Stimulated activated memory B cell treated with anti-CD40 and anti-IgM and Interleukin-4, amounts not matched to agents 10 μg/mL and 1 μg/mL and 100 μg/mL, for 72 hours (primary cell): ENCODE results near the gene DNAJB11.
"Not testable (repeated sequence)": the region's sequence is repeated elsewhere in the genome, so short reads cannot be mapped to it uniquely, and the experiment has no call there.

Experiments used
- ATAC-seq: fragments of 150-1000 bp; cut with Tn5 transposase; 2 replicates; pipeline ENCODE4 v1.10.0; 2021
- H3K27ac Mint-ChIP-seq: one replicate; pipeline ENCODE4 v1.8.0; 2022; ENCODE audit warnings: mild to moderate bottlenecking, mixed read lengths
- H3K27me3 Mint-ChIP-seq: one replicate; pipeline ENCODE4 v1.8.0; 2022; ENCODE audit warnings: mixed read lengths
- H3K36me3 Mint-ChIP-seq: one replicate; pipeline ENCODE4 v1.8.0; 2022; ENCODE audit warnings: mixed read lengths
- H3K4me1 Mint-ChIP-seq: one replicate; pipeline ENCODE4 v1.8.0; 2022; ENCODE audit warnings: mixed read lengths
- H3K4me3 Mint-ChIP-seq: one replicate; pipeline ENCODE4 v1.8.0; 2022; ENCODE audit warnings: mild to moderate bottlenecking, moderate library complexity, mixed read lengths
- H3K9me3 Mint-ChIP-seq: one replicate; pipeline ENCODE4 v1.8.0; 2022; ENCODE audit warnings: mixed read lengths

DNAJB11 gene

DNA sequence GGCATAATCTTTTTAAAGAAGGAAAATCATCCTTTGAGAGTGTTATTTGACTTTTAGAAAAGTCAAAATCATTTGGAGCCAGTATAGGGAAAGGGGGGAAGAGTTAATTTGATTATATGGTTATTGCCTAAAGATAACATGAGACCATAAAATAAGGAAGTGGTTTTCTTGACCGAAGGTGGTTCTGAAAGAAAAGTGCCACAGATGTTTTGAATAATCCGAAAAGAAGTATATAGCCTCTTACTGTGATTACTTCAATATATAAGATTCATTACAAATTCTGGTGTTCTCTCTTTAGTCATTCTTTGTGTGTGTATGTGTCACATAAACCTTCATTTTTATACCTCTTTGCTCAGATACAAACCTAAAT is 1.1 kb downstream of the DNAJB11 start:
- no peaks in the 10 kb centered on the region for H3K27me3 Mint-ChIP-seq
- ATAC-seq, result no peak
- peak overlapping the region; percentile 94 for H3K4me3 Mint-ChIP-seq
- peaks cover 48% of the 10 kb centered on the region for H3K4me1 Mint-ChIP-seq
- H3K36me3 Mint-ChIP-seq, result no peaks in the 10 kb centered on the region
- peak overlapping the region; percentile 93 for H3K27ac Mint-ChIP-seq
- H3K9me3 Mint-ChIP-seq, result no peaks in the 10 kb centered on the region

DNA sequence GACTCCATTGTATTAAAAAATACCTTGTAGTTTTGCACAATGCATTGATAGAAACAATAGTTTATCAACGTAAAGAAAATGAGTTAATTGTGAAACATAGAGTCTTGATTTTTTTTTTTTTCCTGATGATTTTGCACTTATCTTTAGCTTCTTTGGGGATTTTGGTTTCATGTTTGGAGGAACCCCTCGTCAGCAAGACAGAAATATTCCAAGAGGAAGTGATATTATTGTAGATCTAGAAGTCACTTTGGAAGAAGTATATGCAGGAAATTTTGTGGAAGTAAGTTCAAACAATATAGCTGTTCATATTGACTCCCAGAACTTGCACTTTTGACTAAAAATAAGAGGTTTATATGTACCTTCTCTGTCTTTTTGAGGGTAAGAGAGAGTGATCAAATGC is 7.0 kb downstream of the DNAJB11 start:
- ATAC-seq, result no peak
- no peaks in the 10 kb centered on the region for H3K27me3 Mint-ChIP-seq
- H3K9me3 Mint-ChIP-seq, result no peaks in the 10 kb centered on the region
- H3K27ac Mint-ChIP-seq, result no peak overlapping the region
- peaks cover 37% of the 10 kb centered on the region for H3K36me3 Mint-ChIP-seq
- H3K4me3 Mint-ChIP-seq, result no peak overlapping the region
- peaks cover 9% of the 10 kb centered on the region for H3K4me1 Mint-ChIP-seq

DNA sequence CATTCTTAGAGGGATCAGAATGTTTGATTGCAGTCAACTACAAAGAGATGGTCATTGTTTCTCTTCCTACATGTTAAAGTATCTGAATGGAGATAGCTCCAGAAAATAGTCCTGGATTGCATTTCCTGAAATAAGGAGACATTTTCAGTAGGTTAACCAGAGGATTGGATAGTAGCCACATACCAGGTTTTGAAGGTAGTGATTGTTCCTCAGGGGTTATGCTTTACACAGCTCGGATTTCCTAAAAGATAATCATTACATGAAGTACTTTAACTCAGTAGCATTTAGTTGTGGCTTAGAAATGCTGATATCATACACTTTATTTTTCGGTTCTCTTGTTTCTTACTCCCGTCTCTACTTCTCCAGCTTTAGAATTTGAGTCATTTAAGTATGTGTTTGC is 10.3 kb downstream of the DNAJB11 start:
- Mint-ChIP-seq H3K36me3 (peaks cover 67% of the 10 kb centered on the region), H3K27ac (no peak overlapping the region), H3K9me3 (no peaks in the 10 kb centered on the region), H3K27me3 (no peaks in the 10 kb centered on the region), H3K4me1 (no peaks in the 10 kb centered on the region), H3K4me3 (no peak overlapping the region)
- ATAC-seq, result no peak

GRCh38 chr3:186582541-186582940 is 12.0 kb downstream of the DNAJB11 start:
- no peak overlapping the region for H3K4me3 Mint-ChIP-seq
- H3K27ac Mint-ChIP-seq, result no peak overlapping the region
- peaks cover 75% of the 10 kb centered on the region for H3K36me3 Mint-ChIP-seq
- no peaks in the 10 kb centered on the region for H3K9me3 Mint-ChIP-seq
- H3K4me1 Mint-ChIP-seq, result no peaks in the 10 kb centered on the region
- ATAC-seq, result no peak
- H3K27me3 Mint-ChIP-seq, result no peaks in the 10 kb centered on the region

- peaks cover 69% of the 10 kb centered on the region for H3K36me3 Mint-ChIP-seq
Observed at GRCh38 chr3:186583831-186584230, 13.3 kb downstream of the DNAJB11 start.

GRCh38 chr3:186586245-186586644 is 15.7 kb downstream of the DNAJB11 start:
- H3K4me3 Mint-ChIP-seq, H3K27me3 Mint-ChIP-seq, H3K9me3 Mint-ChIP-seq, H3K4me1 Mint-ChIP-seq, H3K27ac Mint-ChIP-seq, ATAC-seq: not testable (repeated sequence)
- H3K36me3 Mint-ChIP-seq, result peaks cover 51% of the 10 kb centered on the region

More at GRCh38 chr3:186583831-186584230, 13.3 kb downstream of the DNAJB11 start:
- Mint-ChIP-seq H3K27ac (no peak overlapping the region), H3K9me3 (no peaks in the 10 kb centered on the region), H3K4me1 (no peaks in the 10 kb centered on the region), H3K27me3 (no peaks in the 10 kb centered on the region), H3K4me3 (no peak overlapping the region)
- ATAC-seq, result no peak

DNA sequence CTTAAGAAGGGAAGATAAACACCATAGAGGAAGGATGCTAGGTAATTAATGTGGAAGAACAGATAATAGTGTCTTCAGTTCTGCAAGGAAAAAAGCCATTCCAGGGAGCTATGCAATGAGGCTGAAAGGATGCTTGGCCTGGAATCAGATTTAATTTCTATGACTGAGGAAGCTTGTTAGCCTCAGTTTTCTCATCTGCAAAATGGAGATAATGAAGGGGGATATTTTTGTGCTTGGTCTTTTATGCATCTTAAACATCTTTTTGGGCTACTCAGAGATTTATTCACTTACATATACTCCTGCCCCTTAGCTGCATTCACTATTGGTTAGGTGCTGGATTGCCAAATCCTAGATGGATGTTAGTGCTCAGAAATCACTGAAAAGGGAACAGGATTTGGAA is 16.7 kb downstream of the DNAJB11 start:
- Mint-ChIP-seq H3K27ac (no peak overlapping the region), H3K4me1 (no peaks in the 10 kb centered on the region), H3K9me3 (no peaks in the 10 kb centered on the region), H3K4me3 (no peak overlapping the region), H3K36me3 (peaks cover 42% of the 10 kb centered on the region), H3K27me3 (no peaks in the 10 kb centered on the region)
- ATAC-seq, result no peak

GRCh38 chr3:186588632-186589031 is 18.1 kb downstream of the DNAJB11 start:
- Mint-ChIP-seq H3K36me3 (peaks cover 28% of the 10 kb centered on the region), H3K4me3 (no peak overlapping the region), H3K4me1 (no peaks in the 10 kb centered on the region), H3K9me3 (no peaks in the 10 kb centered on the region), H3K27me3 (no peaks in the 10 kb centered on the region), H3K27ac (no peak overlapping the region)
- no peak for ATAC-seq

DNA sequence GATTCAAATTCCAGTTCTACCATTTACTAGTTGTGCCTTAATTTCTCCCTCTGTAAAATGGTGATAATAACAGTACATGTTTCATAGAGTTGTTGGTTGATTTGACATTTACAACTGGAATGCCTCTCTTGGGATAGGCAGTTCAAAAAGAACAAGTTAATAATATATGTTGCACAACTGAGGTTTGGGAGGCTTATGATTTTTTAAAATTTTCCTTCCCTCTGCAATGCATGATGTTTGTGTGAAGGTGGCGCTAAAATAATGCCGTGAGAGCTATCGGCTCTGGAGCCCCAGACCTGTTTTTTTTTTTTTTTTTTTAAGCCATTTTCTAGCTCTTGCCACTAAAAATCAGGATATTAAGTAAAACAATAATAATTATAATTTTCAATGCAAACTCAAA is 18.6 kb downstream of the DNAJB11 start:
- H3K9me3 Mint-ChIP-seq, result no peaks in the 10 kb centered on the region
- H3K27ac Mint-ChIP-seq, result no peak overlapping the region

GRCh38 chr3:186589856-186590579 is 19.5 kb downstream of the DNAJB11 start:
- Mint-ChIP-seq H3K4me1 (no peaks in the 10 kb centered on the region), H3K9me3 (no peaks in the 10 kb centered on the region), H3K36me3 (peaks cover 16% of the 10 kb centered on the region), H3K27ac (no peak overlapping the region), H3K27me3 (no peaks in the 10 kb centered on the region), H3K4me3 (no peak overlapping the region)
- ATAC-seq, result no peak

More for the DNA sequence above, 18.6 kb downstream of the DNAJB11 start:
- ATAC-seq, result no peak
- Mint-ChIP-seq H3K4me1 (no peaks in the 10 kb centered on the region), H3K27me3 (no peaks in the 10 kb centered on the region), H3K36me3 (peaks cover 25% of the 10 kb centered on the region), H3K4me3 (no peak overlapping the region)

- ATAC-seq, result no peak
- no peaks in the 10 kb centered on the region for H3K27me3 Mint-ChIP-seq
- no peak overlapping the region for H3K27ac Mint-ChIP-seq
- H3K4me3 Mint-ChIP-seq, result no peak overlapping the region
- H3K4me1 Mint-ChIP-seq, result no peaks in the 10 kb centered on the region
- H3K36me3 Mint-ChIP-seq, result peaks cover 8% of the 10 kb centered on the region
- no peaks in the 10 kb centered on the region for H3K9me3 Mint-ChIP-seq
Observed at GRCh38 chr3:186590580-186591295, 20.2 kb downstream of the DNAJB11 start.

DNA sequence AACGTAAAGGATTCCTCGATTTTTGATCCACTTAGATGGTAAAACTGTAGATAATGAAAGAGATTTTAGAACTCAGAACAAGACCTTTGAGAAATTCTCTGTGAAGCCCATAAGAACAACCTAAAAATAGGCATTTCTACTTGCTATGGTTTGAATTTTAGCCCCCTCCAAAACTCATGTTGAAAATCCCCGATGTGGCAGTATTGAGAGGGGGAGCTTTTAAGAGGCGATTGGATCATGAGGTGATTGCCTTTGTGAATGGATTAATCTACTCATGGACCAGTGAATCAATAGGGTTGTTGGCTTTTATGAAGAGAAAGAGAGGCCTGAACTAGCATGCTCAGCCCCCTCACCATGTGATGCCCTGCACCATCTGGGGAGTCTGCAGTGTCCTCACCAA is 22.2 kb downstream of the DNAJB11 start:
- Mint-ChIP-seq H3K36me3 (no peaks in the 10 kb centered on the region), H3K4me1 (no peaks in the 10 kb centered on the region), H3K9me3 (no peaks in the 10 kb centered on the region), H3K27ac (no peak overlapping the region), H3K4me3 (no peak overlapping the region), H3K27me3 (peaks cover 4% of the 10 kb centered on the region)
- ATAC-seq, result no peak

GRCh38 chr3:186593862-186594261 is 23.3 kb downstream of the DNAJB11 start:
- H3K9me3 Mint-ChIP-seq, result no peaks in the 10 kb centered on the region
- ATAC-seq, result no peak
- H3K36me3 Mint-ChIP-seq, result no peaks in the 10 kb centered on the region

GRCh38 chr3:186594591-186595113 is 24.1 kb downstream of the DNAJB11 start:
- H3K4me3 Mint-ChIP-seq, result no peak overlapping the region
- H3K4me1 Mint-ChIP-seq, result no peaks in the 10 kb centered on the region
- no peak for ATAC-seq
- no peaks in the 10 kb centered on the region for H3K9me3 Mint-ChIP-seq
- H3K27me3 Mint-ChIP-seq, result peaks cover 9% of the 10 kb centered on the region
- H3K27ac Mint-ChIP-seq, result no peak overlapping the region
- no peaks in the 10 kb centered on the region for H3K36me3 Mint-ChIP-seq

More at GRCh38 chr3:186593862-186594261, 23.3 kb downstream of the DNAJB11 start:
- peaks cover 9% of the 10 kb centered on the region for H3K27me3 Mint-ChIP-seq
- H3K27ac Mint-ChIP-seq, result no peak overlapping the region
- no peaks in the 10 kb centered on the region for H3K4me1 Mint-ChIP-seq
- no peak overlapping the region for H3K4me3 Mint-ChIP-seq

- Mint-ChIP-seq H3K36me3 (no peaks in the 10 kb centered on the region), H3K9me3 (no peaks in the 10 kb centered on the region), H3K27ac (no peak overlapping the region), H3K27me3 (peaks cover 9% of the 10 kb centered on the region), H3K4me3 (no peak overlapping the region), H3K4me1 (no peaks in the 10 kb centered on the region)
- ATAC-seq, result no peak
Observed at GRCh38 chr3:186596568-186597287, 26.2 kb downstream of the DNAJB11 start.
